Bronchial epithelial cell (primary cell): ENCODE results near the gene LYST. TPM values are rescaled to one million over a fixed set of nuclear protein-coding genes. Genes with fewer than 3 reads are reported as not detected.
"Not testable (repeated sequence)": the region's sequence is repeated elsewhere in the genome, so short reads cannot be mapped to it uniquely, and the experiment has no call there.

ENCODE experiments used
- DNase-seq: peaks from one replicate; pipeline ENCODE4 v3.0.0-alpha.2; 2010; ENCODE audit warnings: low read depth
- FAIRE-seq: peaks from 2 replicates; lab custom pipeline; 2011; peaks lifted over from hg19 to GRCh38; lab: Jason Lieb, UNC
- H3K27me3 ChIP-seq: 2 replicates; pipeline ENCODE4 v1.5.1; 2011; ENCODE audit warnings: low read length; ENCODE audit not compliant: control insufficient read depth, insufficient read depth
- H3K36me3 ChIP-seq: 2 replicates; pipeline ENCODE4 v1.5.1; 2011; ENCODE audit warnings: low read length; ENCODE audit not compliant: control insufficient read depth, insufficient read depth
- H3K4me3 ChIP-seq: 2 replicates; pipeline ENCODE4 v1.5.1; 2011; ENCODE audit warnings: mild to moderate bottlenecking, low read depth, low read length, control low read depth
- total RNA-seq: library from RNA; depleted of rRNA; stranded (reverse); fragments of >200 nt; gene quantifications from 2 replicates; pipeline ENCODE4 v1.2.1, GENCODE V29; 2014
- TF ChIP-seq, protein P1 (sequence below): IDR thresholded peaks from 2 replicates; pipeline ENCODE4 v1.5.1; 2011; ENCODE audit warnings: mild to moderate bottlenecking, moderate library complexity, low read length, control low read depth, inconsistent platforms; ENCODE audit not compliant: insufficient read depth, severe bottlenecking

Gene LYST
- total RNA-seq, 1 donor from 2014 or later: 14.0 TPM

DNA sequence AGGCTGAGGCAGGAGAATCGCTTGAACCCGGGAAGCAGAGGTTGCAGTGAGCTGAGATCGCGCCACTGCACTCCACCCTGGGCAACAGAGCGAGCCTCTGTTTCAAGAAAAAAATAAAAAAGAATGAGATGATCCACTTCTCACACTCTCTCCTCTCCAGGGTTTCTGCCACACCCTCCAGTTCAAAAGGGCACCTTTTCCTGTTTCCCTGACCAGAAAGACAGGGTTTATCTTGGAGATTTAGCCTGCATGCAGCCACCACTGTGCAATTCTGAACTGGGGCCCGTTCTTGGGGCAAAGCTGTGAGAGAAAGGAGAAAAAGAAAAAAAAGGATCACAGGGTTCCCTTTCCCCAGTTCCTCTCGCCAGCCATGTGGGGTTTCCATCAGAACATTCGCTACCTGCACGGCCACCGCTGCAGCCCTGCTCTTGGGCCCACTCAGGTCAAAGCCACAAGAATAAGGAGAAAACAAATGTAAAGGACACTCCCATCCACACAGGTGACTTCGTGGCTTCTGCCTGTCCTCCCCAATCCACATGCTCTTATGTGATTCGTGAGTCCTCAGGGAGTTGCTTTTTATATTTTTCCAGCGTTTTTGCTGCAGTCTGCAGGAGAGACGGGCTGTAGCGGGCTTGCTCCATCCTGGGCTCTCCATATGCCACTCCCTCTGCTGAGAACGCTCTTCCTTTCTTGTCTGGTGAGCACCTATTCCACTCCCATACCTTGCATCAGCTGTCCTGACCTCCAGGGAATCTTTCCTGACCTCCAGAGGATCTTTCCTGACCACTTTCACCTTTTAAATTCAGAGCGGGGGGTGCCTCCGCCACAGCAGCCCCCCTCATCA is 243.5 kb downstream of the LYST start:
- TF ChIP-seq, protein P1, sequence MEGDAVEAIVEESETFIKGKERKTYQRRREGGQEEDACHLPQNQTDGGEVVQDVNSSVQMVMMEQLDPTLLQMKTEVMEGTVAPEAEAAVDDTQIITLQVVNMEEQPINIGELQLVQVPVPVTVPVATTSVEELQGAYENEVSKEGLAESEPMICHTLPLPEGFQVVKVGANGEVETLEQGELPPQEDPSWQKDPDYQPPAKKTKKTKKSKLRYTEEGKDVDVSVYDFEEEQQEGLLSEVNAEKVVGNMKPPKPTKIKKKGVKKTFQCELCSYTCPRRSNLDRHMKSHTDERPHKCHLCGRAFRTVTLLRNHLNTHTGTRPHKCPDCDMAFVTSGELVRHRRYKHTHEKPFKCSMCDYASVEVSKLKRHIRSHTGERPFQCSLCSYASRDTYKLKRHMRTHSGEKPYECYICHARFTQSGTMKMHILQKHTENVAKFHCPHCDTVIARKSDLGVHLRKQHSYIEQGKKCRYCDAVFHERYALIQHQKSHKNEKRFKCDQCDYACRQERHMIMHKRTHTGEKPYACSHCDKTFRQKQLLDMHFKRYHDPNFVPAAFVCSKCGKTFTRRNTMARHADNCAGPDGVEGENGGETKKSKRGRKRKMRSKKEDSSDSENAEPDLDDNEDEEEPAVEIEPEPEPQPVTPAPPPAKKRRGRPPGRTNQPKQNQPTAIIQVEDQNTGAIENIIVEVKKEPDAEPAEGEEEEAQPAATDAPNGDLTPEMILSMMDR: no peak
- H3K27me3 ChIP-seq: no peaks in the 10 kb centered on the region
- no peak for FAIRE-seq
- DNase-seq: no peak
- no peak overlapping the region for H3K4me3 ChIP-seq
- H3K36me3 ChIP-seq: no peaks in the 10 kb centered on the region

DNA sequence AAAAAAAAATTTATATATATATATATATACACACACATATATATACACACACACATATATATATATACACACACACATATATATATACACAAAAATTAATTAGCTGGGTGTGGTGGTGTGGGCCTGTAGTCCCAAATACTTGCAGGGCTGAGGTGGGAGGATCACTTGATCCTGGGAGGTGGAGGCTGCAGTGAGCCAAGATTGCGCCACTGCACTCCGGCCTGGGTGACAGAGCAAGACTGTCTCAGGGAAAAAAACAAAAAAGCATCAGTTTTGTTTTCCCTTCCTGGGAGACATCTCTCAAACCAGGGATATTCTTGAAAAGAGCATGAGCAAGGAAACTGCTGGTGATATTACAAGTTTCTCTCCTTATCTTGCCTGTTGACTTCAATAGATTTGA is 247.6 kb downstream of the LYST start:
- H3K27me3 ChIP-seq, FAIRE-seq, H3K4me3 ChIP-seq, DNase-seq, H3K36me3 ChIP-seq: not testable (repeated sequence)

DNA sequence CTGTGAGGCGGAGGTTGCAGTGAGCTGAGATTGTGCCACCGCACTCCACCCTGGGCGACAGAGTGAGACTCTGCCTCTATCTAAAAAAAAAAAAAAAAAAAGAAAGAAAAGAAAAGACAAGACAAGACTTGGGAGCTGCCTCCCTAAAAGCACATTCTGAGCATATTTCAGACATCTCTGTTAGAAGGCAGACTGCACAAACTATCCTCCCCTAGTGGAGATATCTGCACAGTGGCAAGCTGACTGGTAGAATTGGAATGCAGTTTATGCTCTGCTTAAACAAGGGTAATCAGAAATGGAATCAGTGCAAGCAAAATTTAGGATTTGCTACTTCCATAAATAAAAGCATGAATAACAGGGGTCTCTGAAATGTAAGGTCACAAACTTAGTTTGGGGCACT is 248.9 kb downstream of the LYST start:
- H3K4me3 ChIP-seq: no peak overlapping the region
- DNase-seq (peak; percentile 41), FAIRE-seq (no peak)
- H3K36me3 ChIP-seq: no peaks in the 10 kb centered on the region
- TF ChIP-seq, protein P1: peak; percentile 15
- H3K27me3 ChIP-seq: no peaks in the 10 kb centered on the region

DNA sequence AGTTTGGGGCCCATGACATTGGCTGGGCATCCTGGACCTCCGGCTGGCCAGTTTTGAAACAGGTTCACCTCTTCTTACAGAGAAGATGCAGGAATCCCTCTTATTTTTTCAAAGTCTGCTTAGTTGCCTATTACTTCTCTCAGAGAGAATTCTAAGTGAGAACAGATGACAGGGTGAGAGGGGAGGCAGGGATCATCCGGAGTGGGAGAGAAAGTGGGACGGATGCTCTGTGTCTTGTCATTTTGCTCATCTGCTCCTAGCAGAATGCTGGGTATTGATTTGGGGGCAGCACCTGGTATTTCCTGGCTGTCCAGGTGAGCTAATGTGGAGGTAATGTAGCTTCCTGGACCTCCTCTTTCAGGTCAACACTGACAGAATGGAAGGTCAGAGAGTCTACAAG is 249.6 kb downstream of the LYST start:
- Histone ChIP-seq H3K4me3 (no peak overlapping the region), H3K36me3 (no peaks in the 10 kb centered on the region), H3K27me3 (no peaks in the 10 kb centered on the region)
- DNase-seq (no peak), FAIRE-seq (no peak)
- TF ChIP-seq, protein P1: no peak

DNA sequence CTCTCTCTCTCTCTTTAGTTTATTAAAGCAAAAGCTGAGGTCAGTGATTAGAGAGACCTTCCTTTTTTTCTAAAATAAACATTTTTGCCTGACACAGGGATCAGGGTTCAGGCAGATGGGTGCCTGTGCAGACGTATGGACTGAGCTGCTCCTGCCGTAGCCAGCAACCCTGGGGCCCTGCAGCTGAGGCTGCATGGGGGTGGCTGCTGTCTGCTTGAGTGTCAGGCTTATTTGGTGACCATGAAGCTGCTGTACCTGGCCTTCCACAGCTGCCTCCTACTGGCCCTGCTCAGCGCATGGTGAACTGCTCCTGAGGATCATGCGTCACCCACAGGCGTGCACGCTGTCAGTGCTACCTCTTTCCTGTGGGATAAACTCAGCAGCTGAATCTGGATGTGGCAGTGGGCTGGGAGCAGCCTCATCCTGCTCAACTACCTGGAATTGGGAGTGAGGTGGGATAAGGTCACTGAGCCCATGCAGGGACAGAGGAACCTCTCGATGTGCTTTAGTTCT is 252.2 kb downstream of the LYST start:
- TF ChIP-seq, protein P1: no peak
- no peak for FAIRE-seq
- Histone ChIP-seq H3K4me3 (no peak overlapping the region), H3K36me3 (no peaks in the 10 kb centered on the region), H3K27me3 (no peaks in the 10 kb centered on the region)
- DNase-seq: no peak

DNA sequence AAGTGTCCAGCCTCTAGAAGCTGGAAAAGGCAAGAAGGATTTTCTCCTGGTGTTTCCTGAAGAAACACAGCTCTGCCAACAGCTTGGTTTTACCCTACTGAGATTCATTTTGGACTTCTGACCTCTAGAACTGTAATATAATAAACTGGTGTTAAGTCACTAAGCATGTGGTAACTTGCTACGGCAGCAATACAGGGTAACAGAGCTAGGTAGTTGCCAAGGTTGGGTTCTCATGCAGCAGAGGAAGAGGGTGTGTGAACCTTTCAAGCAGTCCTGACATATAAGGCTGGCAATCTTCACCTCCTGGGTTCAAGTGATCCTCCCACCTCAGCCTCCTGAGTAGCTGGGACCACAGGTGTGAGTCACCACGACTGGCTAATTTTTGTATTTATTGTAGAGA is 253.1 kb downstream of the LYST start:
- no peaks in the 10 kb centered on the region for H3K36me3 ChIP-seq
- H3K27me3 ChIP-seq: no peaks in the 10 kb centered on the region
- no peak overlapping the region for H3K4me3 ChIP-seq
- DNase-seq (peak; percentile 72), FAIRE-seq (peak; percentile 7)
- TF ChIP-seq, protein P1: no peak
